ENCODE measurements around the gene NKAPL.
"Not testable (repeated sequence)": the region's sequence is repeated elsewhere in the genome, so short reads cannot be mapped to it uniquely, and the experiment has no call there.

NKAPL gene

GRCh38 chr6:28248916-28249315 lies 10.2 kb upstream of the NKAPL start:
- DNase-seq, result no peak

DNA sequence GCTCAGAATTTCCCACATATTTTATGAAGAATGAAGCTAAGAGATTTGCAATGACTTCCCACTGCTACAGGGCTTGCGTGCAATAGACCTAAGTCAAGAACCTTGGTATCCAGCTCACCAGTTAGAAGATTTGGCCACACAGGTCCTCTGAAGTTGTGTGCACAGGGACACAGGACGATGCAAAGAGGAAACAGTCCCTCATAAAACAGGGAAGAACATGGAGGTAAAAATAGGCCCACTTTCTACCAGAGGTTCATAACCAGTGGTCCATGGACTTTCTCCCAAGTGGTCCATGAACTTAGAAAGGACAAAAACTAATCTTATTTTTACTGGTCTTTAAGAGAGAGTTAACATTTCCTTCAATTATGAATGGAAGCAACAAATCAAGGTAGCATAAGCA lies 8.3 kb upstream of the NKAPL start:
- DNase-seq, result no peak

DNA sequence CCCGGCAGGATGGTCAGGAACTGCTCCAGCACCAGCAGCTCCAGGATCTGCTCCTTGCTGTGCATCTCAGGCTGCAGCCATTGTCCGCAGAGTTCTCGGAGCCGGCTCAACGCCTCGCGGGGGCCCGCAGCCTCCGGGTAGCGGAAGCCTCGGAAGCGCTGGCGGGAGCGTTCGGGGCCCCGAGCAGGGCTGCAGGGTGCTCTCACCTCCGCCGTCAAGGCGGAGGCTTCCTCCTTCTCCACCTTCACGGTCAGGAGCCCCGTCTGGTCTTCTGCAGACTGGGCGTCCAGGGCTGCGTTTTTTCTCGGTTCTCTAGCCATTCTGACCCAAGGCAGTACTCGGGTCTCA lies 7.5 kb upstream of the NKAPL start:
- DNase-seq, result no peak

GRCh38 chr6:28252009-28252975 lies 6.8 kb upstream of the NKAPL start, which contains the start of gene ZKSCAN4:
Gene ZKSCAN4, minus strand, starts transcription at chr6:28252269. Its CDS starts 289 bp downstream, at chr6:28251980.
- DNase-seq, result peak; percentile 59

DNA sequence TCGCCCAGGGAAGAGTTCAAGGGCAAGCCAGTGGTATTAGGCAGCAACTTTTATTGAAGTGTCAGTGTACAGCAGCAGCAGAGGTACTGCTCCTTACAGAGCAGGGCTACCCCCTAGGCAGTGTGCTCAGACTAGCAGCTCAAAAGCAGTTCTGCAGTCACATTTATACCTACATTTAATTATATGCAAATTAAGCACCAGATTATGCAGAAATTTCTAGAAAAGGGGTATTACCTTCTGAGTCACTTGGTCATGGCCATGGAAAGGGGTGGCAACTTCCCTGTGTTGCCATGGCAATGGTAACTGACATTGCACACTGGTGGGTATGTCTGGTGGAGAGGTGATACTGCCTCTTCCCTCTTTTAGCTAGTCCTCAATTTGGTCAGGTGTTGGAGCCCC lies 5.0 kb upstream of the NKAPL start:
- DNase-seq, result no peak

- DNase-seq, result no peak
Measured at GRCh38 chr6:28257042-28257441, 2.1 kb upstream of the NKAPL start.

DNA sequence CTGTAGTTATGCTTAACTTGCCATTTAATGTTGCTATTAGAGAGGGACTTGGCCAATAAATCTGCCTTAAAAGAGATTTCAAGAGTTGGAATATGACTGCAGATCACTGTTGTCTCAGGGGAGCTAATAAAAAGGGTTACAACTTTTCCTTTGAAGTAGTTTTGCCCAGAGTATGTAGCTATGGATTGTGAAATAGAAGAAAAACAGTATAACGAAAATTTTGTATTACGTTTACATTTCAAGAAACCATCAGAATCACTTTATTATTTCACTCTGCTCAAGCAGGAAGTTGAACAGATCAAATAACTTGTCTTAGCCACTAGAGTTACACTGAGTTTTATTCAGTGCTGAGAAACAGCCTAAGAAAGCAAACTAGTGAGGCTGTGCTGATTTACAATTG lies 4.8 kb downstream of the NKAPL start:
- DNase-seq, result no peak

- no peak for DNase-seq
Measured at GRCh38 chr6:28264834-28265401, 5.8 kb downstream of the NKAPL start.

DNA sequence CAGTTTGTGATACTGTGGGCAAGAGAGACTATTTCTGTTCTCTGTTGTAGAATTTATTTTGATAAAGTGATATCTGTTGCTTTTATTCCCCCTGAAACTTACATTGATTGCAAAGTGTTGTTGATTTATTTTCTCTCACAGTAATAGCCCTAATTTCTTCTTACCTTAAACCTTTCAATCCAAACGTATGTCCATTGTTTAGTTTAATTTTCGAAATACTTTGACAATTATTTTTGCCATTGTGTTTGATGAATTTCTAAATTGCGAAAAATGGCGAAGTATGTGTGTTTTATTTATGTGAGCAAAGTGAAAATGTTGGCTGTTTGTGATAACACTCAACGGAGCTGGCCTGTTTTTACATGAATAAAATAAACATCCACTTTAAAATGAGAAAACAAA lies 7.5 kb downstream of the NKAPL start:
- DNase-seq, result no peak

GRCh38 chr6:28266962-28267694 lies 8.0 kb downstream of the NKAPL start, which contains the start of gene ZSCAN26:
Gene ZSCAN26, plus strand, starts transcription at chr6:28267143. Its CDS starts 4,777 bp downstream, at chr6:28271920.
- peak; percentile 27 for DNase-seq

DNA sequence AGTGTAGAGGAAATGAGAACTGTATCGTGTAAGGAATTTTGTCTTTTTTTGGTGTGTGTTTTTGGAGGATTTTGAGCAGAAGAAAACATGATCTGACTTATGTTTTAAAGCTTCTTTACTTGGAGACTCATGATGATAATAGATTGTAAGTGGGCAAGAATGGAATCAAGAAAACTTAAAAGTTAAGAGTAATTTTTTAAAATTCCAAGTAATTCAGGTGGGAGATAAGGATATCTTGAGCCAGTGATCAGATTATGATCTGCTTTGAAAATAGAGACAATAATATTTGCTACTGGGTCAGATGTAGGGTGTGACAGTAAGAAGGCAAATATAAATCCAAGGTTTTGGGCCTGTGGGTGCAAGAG lies 8.6 kb downstream of the NKAPL start:
- DNase-seq, result no peak

GRCh38 chr6:28269492-28269891 lies 10.4 kb downstream of the NKAPL start:
- DNase-seq, result no peak

DNA sequence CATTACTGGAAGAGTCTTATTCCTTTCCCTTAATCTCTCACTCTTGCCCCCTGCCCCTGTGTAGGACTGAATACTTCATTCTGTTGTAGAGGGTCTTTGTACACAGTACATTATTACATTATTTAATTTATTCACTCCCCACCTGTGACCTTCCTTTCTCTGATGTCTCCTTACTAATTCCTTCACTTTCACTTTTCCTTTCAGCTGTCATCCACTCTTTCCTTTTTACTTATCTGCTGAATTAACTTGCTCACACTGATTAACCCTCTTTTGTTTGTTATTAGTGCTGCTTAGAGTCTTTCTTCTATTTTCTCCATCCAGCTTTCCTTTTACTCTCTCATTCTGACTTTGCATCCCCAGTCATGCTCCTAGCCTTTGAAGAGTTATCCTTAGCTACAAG lies 15.8 kb downstream of the NKAPL start:
- no peak for DNase-seq

- DNase-seq, result no peak
Measured at GRCh38 chr6:28277746-28278145, 18.6 kb downstream of the NKAPL start.

- DNase-seq, result no peak
Measured at GRCh38 chr6:28280595-28281287, 21.6 kb downstream of the NKAPL start.

DNA sequence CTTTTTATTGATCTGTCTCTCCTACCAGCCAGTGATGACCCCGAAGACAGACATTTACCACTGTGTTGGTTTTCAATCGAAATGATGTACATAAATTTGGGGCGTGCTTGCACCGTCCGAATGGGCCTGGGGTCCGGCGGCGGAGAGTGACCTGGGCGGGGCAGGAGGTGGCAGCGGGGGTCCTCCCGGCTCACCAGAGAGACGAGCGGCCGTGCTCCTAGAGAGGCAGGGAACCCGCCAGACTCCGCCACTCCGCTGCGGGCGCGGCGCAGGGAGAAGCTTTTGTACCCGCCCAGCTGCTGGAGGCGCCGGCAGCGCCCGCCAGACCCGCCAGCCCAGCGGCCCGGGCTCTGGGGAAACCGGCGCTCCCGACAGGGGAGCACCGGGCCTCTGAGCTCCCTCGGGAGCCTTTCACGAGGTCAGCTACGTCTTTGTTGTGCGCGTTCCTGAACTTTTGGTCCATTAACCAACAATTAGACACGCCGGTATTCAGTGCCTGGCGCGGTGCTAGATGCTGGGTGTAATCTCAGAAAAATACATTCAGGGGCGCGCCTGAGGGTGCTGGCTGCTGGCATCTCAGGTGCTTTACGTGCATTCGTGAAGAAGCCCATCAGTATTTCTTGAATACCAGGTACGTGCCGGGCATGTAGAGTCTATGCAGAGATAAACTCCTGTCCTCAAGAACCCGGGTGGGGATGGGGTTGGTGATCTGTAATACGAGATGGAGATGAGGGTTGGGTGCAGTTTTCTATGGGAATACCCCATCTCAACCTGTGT lies 22.4 kb downstream of the NKAPL start, which contains the start of gene PGBD1:
Gene PGBD1, plus strand, starts transcription at position 285 of the 777 bp plus-strand sequence. CDS start 2,242 bp downstream, outside the sequence.
- no peak for DNase-seq

- DNase-seq, result no peak
Measured at GRCh38 chr6:28282926-28283325, 23.8 kb downstream of the NKAPL start.

DNA sequence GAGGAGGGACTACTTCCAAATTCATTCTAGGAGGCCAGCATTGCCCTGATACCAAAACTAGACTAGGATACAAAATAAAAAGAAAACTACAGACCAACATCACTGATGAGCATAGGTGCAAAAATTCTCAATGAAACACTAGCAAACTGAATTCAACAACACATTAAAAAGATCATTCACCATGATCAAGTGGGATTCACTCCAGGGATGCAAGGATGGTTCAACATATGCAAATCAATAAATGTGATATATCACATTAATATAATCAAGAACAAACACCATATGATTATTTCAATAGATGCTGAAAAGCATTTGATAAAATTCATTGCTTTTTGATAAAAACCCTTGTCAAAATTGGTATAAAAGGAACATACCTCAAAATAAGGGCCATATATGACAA lies 32.5 kb downstream of the NKAPL start:
- DNase-seq, result no peak

- no peak for DNase-seq
Measured at GRCh38 chr6:28295326-28295725, 36.2 kb downstream of the NKAPL start.

- no peak for DNase-seq
Measured at GRCh38 chr6:28296520-28297060, 37.5 kb downstream of the NKAPL start.

DNA sequence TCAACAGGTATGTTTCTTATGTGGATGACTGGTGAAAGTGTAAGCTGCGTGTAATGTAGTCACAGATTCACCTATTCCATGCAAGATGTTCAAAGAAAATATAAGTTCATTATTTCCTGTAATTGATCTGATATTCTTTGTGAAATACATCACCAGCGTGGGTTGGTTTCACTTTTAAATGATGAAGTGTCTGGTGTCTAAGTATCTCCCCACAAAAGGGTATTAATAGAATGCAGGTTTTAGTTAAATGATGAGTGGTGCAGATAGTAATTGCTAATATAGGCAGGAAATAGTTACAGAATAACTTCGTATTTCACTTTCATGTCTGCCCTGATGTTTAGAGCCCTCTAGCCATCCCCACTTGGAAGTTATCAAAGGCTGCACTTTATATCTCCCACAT lies 44.5 kb downstream of the NKAPL start:
- no peak for DNase-seq

GRCh38 chr6:28306363-28306762 lies 47.3 kb downstream of the NKAPL start:
- DNase-seq, result not testable (repeated sequence)
